Parathyroid adenoma (tissue), 2 donors: Measurements from ENCODE around the gene ZXDC.

Experiments
- H2AFZ ChIP-seq: fragments of 300-600 bp; sonication (generic); one replicate; pipeline ENCODE4 v1.7.0; 2017; ENCODE audit warnings: antibody characterized with exemption, mild to moderate bottlenecking
- H3K27ac ChIP-seq: fragments of 300-600 bp; sonication (generic); one replicate; pipeline ENCODE4 v1.7.0; 2017
- H3K27me3 ChIP-seq: fragments of 300-600 bp; sonication (generic); one replicate; pipeline ENCODE4 v1.7.0; 2017; ENCODE audit warnings: low read length; ENCODE audit not compliant: control insufficient read depth, insufficient read depth
- H3K36me3 ChIP-seq: fragments of 300-600 bp; sonication (generic); one replicate; pipeline ENCODE4 v1.7.0; 2017; ENCODE audit warnings: low read length; ENCODE audit not compliant: control insufficient read depth, insufficient read depth
- H3K4me1 ChIP-seq: fragments of 300-600 bp; sonication (generic); one replicate; pipeline ENCODE4 v1.7.0; 2017; ENCODE audit warnings: control low read depth
- H3K4me2 ChIP-seq: fragments of 300-600 bp; sonication (generic); one replicate; pipeline ENCODE4 v1.7.0; 2017; ENCODE audit warnings: low read length
- H3K4me3 ChIP-seq: fragments of 300-600 bp; sonication (generic); one replicate; pipeline ENCODE4 v1.7.0; 2017; ENCODE audit warnings: low read depth, low read length
- H3K79me2 ChIP-seq: fragments of 300-600 bp; sonication (generic); one replicate; pipeline ENCODE4 v1.7.0; 2017; ENCODE audit warnings: control low read depth
- H3K9ac ChIP-seq: fragments of 300-600 bp; sonication (generic); one replicate; pipeline ENCODE4 v1.7.0; 2017; ENCODE audit warnings: mild to moderate bottlenecking
- H3K9me3 ChIP-seq: fragments of 300-600 bp; sonication (generic); one replicate; pipeline ENCODE4 v1.7.0; 2017; ENCODE audit warnings: low read length; ENCODE audit not compliant: control insufficient read depth
- TF ChIP-seq, protein P1 (sequence below): fragments of 300-600 bp; sonication (generic); IDR thresholded peaks from one replicate; pipeline ENCODE4 v1.7.0; 2017; ENCODE audit warnings: antibody characterized with exemption, mild to moderate bottlenecking
- donor health status: primary hyperparathyroidism.

The ZXDC gene

DNA sequence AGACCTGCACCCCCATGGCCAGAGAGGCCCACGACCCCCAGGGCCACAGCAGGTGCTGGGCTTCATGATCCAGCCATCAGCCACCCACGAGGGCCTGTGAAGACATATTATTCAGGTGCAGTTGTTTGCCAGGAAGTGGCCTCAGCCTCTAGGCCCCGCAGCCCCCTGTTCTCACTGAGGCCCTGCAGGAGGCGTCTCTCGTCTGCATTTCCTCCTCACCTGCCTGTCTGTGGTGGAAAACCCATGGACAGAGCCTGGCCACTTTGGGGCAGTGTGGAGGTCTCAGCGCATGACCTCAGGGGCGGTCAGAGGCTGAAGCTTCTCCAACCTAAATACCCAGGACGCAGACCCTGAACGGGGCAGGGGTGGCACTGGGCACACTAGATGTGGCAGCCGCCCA is 23.2 kb upstream of the ZXDC start:
- H3K9ac ChIP-seq = no peak overlapping the region
- no peaks in the 10 kb centered on the region for H3K79me2 ChIP-seq
- H3K4me2 ChIP-seq = no peak overlapping the region
- no peaks in the 10 kb centered on the region for H3K4me1 ChIP-seq
- TF ChIP-seq, protein P1, sequence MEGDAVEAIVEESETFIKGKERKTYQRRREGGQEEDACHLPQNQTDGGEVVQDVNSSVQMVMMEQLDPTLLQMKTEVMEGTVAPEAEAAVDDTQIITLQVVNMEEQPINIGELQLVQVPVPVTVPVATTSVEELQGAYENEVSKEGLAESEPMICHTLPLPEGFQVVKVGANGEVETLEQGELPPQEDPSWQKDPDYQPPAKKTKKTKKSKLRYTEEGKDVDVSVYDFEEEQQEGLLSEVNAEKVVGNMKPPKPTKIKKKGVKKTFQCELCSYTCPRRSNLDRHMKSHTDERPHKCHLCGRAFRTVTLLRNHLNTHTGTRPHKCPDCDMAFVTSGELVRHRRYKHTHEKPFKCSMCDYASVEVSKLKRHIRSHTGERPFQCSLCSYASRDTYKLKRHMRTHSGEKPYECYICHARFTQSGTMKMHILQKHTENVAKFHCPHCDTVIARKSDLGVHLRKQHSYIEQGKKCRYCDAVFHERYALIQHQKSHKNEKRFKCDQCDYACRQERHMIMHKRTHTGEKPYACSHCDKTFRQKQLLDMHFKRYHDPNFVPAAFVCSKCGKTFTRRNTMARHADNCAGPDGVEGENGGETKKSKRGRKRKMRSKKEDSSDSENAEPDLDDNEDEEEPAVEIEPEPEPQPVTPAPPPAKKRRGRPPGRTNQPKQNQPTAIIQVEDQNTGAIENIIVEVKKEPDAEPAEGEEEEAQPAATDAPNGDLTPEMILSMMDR = no peak
- H3K4me3 ChIP-seq = no peak overlapping the region
- H2AFZ ChIP-seq = no peak overlapping the region
- no peaks in the 10 kb centered on the region for H3K9me3 ChIP-seq
- no peaks in the 10 kb centered on the region for H3K27me3 ChIP-seq
- H3K36me3 ChIP-seq = no peaks in the 10 kb centered on the region
- H3K27ac ChIP-seq = no peak overlapping the region

DNA sequence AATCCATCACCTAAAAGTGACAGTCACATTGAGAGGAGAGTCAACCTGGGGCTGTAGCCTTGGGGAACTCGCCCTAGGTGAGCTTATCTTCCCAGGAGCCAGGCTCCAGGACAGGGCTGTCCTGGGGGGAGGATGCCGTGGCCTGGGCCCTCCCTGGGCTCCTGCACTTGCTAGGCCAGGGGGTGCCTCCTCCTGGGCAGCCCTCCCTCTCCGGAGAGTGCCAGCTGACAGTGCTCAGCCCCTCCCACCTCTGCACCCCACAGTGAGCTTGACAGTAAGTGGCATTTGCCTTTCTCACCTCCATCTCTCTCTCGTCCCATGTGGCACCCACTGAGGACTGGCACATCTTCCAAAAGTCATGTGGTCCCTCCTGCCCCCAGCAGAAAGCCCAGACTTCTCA is 22.8 kb upstream of the ZXDC start:
- Histone ChIP-seq H3K27ac (no peak overlapping the region), H3K9ac (no peak overlapping the region), H3K79me2 (no peaks in the 10 kb centered on the region), H3K4me3 (no peak overlapping the region), H3K9me3 (no peaks in the 10 kb centered on the region), H3K4me1 (no peaks in the 10 kb centered on the region), H3K27me3 (no peaks in the 10 kb centered on the region), H3K4me2 (no peak overlapping the region), H3K36me3 (no peaks in the 10 kb centered on the region), H2AFZ (no peak overlapping the region)
- TF ChIP-seq, protein P1 = no peak

DNA sequence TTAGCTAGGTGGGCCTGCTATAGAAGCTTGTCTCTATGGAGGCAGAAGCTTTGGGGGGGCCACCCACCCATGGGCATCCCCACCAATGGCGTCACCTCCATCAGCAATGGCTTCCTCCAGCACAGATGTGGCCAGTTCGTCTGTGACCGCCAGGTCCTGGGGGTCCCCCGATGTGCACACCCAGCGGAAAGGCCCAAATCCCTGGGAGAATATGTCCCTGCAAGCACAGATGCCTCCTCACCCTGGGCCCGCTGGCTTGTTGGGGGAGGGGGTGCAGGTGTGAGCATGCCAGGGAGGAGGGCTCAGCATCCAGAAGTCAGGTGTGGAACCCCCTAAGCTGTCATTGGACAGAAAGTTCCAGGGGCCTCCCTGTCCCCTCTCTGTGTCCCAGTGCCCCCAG is 22.3 kb upstream of the ZXDC start:
- H2AFZ ChIP-seq = no peak overlapping the region
- H3K79me2 ChIP-seq = no peaks in the 10 kb centered on the region
- no peaks in the 10 kb centered on the region for H3K27me3 ChIP-seq
- no peak overlapping the region for H3K9ac ChIP-seq
- H3K4me2 ChIP-seq = no peak overlapping the region
- no peaks in the 10 kb centered on the region for H3K4me1 ChIP-seq
- H3K27ac ChIP-seq = no peak overlapping the region
- TF ChIP-seq, protein P1 = no peak
- no peaks in the 10 kb centered on the region for H3K9me3 ChIP-seq
- H3K4me3 ChIP-seq = no peak overlapping the region
- H3K36me3 ChIP-seq = no peaks in the 10 kb centered on the region

DNA sequence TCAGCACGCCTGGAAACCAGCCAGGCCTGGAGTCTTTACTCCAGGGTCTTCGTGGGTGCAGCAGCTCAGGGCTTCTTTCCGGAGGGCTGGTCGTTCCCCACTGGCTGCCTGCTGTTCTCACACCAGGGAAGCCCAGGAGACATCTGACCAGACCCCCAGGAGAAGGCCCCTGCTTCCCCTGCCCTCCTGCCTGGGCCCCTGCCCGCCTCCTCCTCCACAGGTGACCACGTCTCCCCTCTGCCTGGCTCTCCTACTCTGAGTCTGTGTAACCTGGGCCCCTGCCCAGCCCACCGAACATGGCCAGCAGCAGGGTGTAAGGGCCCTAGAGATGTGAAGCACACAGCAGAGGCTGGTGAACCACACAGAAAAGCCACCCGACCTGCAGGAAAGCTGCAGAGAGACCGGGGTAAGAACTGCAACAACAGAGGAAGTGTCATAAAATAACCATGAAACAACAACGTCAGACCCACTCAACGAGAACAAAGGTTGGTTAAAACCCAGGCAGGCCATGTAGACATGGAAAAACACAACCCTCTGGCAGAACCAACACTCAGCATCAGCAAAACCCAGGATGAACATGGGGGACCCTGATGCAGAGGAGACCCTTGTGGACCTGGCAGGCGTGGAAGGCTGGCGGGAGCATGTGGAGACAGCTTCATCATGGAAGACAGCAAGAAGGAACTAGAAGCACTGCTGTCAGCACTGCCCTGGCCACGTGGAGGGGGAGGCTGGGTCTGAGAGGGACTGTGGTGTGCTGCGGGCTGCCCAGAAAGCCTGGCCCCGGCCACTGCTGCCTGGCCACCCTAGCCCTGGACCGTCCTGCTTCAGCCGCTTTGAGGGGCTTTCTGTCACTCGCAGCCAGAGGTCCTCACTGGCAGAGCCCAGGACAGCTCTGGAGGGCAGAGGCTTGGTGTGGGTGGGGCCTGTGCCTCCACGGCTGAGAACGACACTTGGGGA is 21.5 kb upstream of the ZXDC start:
- TF ChIP-seq, protein P1 = no peak
- no peak overlapping the region for H3K9ac ChIP-seq
- H3K27ac ChIP-seq = no peak overlapping the region
- H3K4me3 ChIP-seq = no peak overlapping the region
- H3K36me3 ChIP-seq = no peaks in the 10 kb centered on the region
- H3K4me2 ChIP-seq = no peak overlapping the region
- H3K9me3 ChIP-seq = no peaks in the 10 kb centered on the region
- H3K79me2 ChIP-seq = no peaks in the 10 kb centered on the region
- H3K27me3 ChIP-seq = no peaks in the 10 kb centered on the region
- no peaks in the 10 kb centered on the region for H3K4me1 ChIP-seq
- H2AFZ ChIP-seq = no peak overlapping the region

DNA sequence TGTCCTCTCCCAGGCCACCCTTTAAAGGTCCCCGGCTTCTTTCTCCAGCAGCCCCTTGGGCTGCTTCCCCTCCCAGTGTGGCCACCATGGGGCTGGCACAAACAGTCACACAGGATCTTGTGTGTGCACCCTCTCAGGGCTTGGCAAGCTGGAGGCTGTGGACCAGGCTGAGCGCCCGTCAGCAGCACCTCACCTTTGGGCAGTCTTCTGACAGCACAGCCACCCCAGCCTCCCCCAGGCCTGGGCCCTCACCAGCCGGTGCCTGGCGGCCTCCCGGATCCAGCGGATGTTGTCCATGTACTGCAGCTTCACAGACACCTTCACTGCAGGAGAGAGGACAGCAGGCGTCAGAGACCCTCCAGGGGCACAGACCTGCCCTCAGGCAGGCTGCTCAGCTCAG is 20.1 kb upstream of the ZXDC start:
- H3K36me3 ChIP-seq = no peaks in the 10 kb centered on the region
- H3K27me3 ChIP-seq = no peaks in the 10 kb centered on the region
- no peaks in the 10 kb centered on the region for H3K79me2 ChIP-seq
- no peaks in the 10 kb centered on the region for H3K9me3 ChIP-seq
- no peak overlapping the region for H3K27ac ChIP-seq
- TF ChIP-seq, protein P1 = no peak
- no peak overlapping the region for H2AFZ ChIP-seq
- no peak overlapping the region for H3K4me2 ChIP-seq
- no peak overlapping the region for H3K9ac ChIP-seq
- H3K4me3 ChIP-seq = no peak overlapping the region
- no peaks in the 10 kb centered on the region for H3K4me1 ChIP-seq
